Thyroid gland (tissue), 4 donors: ENCODE data around the gene MTA2.
"Not testable (repeated sequence)": the region's sequence is repeated elsewhere in the genome, so short reads cannot be mapped to it uniquely, and the experiment has no call there.

Source experiments
- POLR2A ChIP-seq, 2 donors: fragments of 450-650 bp; IDR thresholded peaks; one replicate each; pipeline ENCODE4 v1.6.1; 2017; ENCODE audit warnings: antibody characterized with exemption in 2 of 2, mild to moderate bottlenecking in 2 of 2, moderate library complexity in 1 of 2
- TF ChIP-seq, protein P1 (sequence below), 6 experiments: fragments of 200-600 bp in 3 of 6; fragments of 450-650 bp in 3 of 6; sonication (generic) in 3 of 6; IDR thresholded peaks; one replicate each; pipeline ENCODE4 v1.5.1; 2016 to 2019; ENCODE audit warnings: antibody characterized with exemption in 6 of 6, mild to moderate bottlenecking in 2 of 6, inconsistent platforms in 1 of 6, moderate library complexity in 1 of 6

DNA sequence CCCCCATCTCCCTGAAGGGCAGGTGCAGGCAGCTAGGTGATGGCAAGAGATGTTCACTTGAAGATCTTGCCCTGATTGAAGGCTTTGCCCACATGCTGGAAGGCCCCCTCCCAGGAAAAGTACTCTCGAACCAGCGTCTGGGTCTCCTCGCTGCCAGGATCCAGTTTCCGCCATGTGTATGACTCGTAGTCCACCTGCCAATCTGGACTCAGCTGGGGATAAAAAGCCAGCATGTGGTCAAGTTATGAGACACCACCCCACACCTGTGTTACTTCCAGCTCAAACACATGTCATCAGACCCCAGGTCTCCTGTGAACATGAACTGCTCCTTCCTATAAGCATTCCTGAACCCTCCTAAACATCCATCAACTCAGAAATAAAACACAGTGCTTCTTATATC is 42.0 kb downstream of the MTA2 start:
- TF ChIP-seq, protein P1, sequence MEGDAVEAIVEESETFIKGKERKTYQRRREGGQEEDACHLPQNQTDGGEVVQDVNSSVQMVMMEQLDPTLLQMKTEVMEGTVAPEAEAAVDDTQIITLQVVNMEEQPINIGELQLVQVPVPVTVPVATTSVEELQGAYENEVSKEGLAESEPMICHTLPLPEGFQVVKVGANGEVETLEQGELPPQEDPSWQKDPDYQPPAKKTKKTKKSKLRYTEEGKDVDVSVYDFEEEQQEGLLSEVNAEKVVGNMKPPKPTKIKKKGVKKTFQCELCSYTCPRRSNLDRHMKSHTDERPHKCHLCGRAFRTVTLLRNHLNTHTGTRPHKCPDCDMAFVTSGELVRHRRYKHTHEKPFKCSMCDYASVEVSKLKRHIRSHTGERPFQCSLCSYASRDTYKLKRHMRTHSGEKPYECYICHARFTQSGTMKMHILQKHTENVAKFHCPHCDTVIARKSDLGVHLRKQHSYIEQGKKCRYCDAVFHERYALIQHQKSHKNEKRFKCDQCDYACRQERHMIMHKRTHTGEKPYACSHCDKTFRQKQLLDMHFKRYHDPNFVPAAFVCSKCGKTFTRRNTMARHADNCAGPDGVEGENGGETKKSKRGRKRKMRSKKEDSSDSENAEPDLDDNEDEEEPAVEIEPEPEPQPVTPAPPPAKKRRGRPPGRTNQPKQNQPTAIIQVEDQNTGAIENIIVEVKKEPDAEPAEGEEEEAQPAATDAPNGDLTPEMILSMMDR (IDR thresholded peaks at IDR 0.05) = not testable (repeated sequence)
- TF ChIP-seq POLR2A (IDR thresholded peaks at IDR 0.05) = not testable (repeated sequence)
